Activated T-cell treated with anti-CD3 and anti-CD28 coated beads, Interleukin-2, amount 50 U/mL, for 1 hour (primary cell): ENCODE results near the gene ATF1.
"Not testable (repeated sequence)": the region's sequence is repeated elsewhere in the genome, so short reads cannot be mapped to it uniquely, and the experiment has no call there.

Experiments
- DNase-seq: peaks from one replicate; pipeline ENCODE4 v3.0.0-alpha.2; 2020

Gene ATF1

DNA sequence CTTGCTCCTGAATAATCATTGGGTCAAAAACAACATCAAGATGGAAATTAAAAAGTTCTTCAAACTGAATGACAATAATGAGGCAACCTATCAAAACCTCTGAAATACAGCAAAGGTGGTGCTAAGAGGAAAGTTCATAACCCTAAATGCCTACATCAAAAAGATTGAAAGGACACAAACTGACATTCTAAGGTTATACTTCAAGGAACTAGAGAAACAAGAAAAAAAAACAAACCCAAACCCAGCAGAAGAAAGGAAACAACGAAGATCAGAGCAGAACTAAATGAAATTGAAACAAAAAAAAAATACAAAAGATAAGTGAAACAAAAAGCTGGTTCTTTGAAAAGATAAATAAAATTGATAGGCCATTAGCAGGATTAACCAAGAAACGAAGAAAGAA lies 105.0 kb downstream of the ATF1 start:
- not testable (repeated sequence) for DNase-seq
